ENCODE results near the gene RBPMS2.

DNA sequence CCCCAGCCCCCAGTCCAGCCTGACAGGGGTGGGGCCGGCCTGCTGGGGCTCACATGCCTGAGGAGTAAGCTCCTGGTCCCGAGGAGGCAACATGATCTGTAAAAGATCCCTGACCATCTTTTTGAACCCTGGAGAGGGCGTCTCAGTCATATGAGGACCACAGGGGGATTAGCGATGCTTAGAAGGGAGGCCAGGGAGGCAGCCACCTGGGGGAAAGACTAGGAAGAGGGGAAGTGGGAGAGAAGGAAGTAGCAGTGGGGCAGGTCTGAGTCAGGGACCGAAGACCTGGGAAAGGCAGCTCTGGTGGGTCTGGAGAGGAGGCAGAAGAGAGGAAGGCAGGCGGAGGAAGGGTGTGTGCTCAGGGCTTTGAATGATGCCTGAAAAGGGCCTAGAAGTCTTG lies 31.1 kb upstream of the RBPMS2 start:
- TF ChIP-seq, protein P1, sequence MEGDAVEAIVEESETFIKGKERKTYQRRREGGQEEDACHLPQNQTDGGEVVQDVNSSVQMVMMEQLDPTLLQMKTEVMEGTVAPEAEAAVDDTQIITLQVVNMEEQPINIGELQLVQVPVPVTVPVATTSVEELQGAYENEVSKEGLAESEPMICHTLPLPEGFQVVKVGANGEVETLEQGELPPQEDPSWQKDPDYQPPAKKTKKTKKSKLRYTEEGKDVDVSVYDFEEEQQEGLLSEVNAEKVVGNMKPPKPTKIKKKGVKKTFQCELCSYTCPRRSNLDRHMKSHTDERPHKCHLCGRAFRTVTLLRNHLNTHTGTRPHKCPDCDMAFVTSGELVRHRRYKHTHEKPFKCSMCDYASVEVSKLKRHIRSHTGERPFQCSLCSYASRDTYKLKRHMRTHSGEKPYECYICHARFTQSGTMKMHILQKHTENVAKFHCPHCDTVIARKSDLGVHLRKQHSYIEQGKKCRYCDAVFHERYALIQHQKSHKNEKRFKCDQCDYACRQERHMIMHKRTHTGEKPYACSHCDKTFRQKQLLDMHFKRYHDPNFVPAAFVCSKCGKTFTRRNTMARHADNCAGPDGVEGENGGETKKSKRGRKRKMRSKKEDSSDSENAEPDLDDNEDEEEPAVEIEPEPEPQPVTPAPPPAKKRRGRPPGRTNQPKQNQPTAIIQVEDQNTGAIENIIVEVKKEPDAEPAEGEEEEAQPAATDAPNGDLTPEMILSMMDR (IDR thresholded peaks at IDR 0.05), result no peak
- TF ChIP-seq POLR2A (IDR thresholded peaks at IDR 0.05), result no peak
